Cardiac fibroblast (primary cell): ENCODE results near the gene SLIT3.

Experiments used
- DNase-seq, 2 donors: peaks; one replicate each; pipeline versions ENCODE4 v3.0.0 to v3.0.0-alpha.2; 2010; ENCODE audit warnings: low read depth in 2 of 2
- H3K4me3 ChIP-seq, 2 donors: replicated peaks in 1 of 2; 1 replicate in 1 of 2; 2 replicates in 1 of 2; pipeline ENCODE4 v1.5.1; 2011; ENCODE audit warnings: low read depth in 2 of 2, low read length in 2 of 2, mild to moderate bottlenecking in 2 of 2, moderate library complexity in 1 of 2
- TF ChIP-seq, protein P1 (sequence below): IDR thresholded peaks from one replicate; pipeline ENCODE4 v1.5.1; 2011; ENCODE audit warnings: low read depth, mild to moderate bottlenecking, low read length, inconsistent platforms

The SLIT3 gene

GRCh38 chr5:168899264-168899663, 401.7 kb downstream of the SLIT3 start:
- no peak overlapping the region for H3K4me3 ChIP-seq
- TF ChIP-seq, protein P1, sequence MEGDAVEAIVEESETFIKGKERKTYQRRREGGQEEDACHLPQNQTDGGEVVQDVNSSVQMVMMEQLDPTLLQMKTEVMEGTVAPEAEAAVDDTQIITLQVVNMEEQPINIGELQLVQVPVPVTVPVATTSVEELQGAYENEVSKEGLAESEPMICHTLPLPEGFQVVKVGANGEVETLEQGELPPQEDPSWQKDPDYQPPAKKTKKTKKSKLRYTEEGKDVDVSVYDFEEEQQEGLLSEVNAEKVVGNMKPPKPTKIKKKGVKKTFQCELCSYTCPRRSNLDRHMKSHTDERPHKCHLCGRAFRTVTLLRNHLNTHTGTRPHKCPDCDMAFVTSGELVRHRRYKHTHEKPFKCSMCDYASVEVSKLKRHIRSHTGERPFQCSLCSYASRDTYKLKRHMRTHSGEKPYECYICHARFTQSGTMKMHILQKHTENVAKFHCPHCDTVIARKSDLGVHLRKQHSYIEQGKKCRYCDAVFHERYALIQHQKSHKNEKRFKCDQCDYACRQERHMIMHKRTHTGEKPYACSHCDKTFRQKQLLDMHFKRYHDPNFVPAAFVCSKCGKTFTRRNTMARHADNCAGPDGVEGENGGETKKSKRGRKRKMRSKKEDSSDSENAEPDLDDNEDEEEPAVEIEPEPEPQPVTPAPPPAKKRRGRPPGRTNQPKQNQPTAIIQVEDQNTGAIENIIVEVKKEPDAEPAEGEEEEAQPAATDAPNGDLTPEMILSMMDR: no peak
- DNase-seq: no peak

DNA sequence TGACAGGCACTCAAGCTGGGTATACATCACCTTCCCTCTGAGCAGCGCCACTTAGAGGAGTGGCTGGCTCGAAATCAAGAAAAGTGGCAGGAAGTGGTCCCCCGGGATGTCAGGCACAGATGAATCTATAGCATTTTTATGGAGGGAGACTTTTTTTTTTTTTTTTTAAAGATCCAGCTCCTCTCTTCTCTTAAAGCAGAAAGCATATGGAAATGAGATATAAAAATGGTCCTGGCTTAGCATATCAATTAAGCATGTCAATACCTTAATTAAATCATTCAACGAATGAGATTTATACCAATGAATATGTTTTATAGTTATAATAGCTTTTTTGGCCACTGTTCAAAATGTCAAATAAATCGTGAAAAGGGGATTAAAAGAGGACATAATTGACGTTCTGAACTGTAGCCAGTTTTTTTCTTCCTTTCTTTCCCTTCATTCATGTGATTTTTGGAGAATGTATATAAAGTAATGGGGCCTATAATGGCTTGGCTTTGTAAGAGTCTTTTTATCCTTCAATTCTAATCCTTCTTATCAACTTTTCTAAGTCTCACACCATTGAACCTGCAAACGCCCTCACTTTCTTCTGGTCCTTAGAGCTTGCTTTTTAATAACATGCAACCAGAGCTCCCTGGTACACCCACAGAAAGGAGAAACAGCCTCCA, 402.6 kb downstream of the SLIT3 start:
- no peak for DNase-seq
- TF ChIP-seq, protein P1: no peak
- no peak overlapping the region for H3K4me3 ChIP-seq

- no peak for DNase-seq
- TF ChIP-seq, protein P1: no peak
- no peak overlapping the region for H3K4me3 ChIP-seq
Observed at GRCh38 chr5:168897387-168898122, 403.4 kb downstream of the SLIT3 start.

DNA sequence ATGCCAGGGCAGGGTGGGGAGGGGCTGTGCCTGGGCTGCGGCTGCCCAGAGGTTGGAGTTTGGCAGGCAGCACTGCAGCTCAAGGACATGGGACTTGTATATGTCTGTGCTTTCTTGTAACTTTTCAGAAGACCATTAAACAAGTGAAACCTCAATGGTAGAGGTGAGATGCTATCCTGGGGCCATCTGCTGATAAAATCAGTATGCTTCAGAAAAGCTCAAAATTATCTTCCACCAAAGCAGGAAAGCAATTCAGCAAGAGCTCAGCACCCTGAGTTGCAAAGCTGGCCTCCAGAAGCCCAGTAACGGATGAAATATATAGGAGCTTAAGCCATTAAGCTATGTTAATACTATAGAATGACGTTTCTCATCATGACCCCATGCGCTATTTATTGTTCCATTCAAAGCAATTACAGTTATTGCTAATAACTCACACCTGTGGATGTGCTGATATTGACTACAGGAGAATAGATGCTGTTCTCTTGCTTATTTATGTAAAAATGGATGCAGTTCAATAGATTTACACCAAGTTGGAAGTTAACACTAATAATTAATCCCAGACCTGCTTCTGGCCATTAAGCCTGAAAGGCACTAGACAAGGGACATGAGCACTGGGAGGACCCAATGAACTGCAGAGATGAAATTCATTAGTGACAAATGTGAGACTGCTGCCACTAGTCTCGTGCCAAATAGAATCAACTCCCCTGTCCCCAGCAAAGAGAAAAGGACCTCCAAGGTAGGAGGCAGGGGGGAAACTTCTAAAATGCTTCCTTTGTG, 405.5 kb downstream of the SLIT3 start:
- TF ChIP-seq, protein P1: no peak
- no peak for DNase-seq
- no peak overlapping the region for H3K4me3 ChIP-seq

DNA sequence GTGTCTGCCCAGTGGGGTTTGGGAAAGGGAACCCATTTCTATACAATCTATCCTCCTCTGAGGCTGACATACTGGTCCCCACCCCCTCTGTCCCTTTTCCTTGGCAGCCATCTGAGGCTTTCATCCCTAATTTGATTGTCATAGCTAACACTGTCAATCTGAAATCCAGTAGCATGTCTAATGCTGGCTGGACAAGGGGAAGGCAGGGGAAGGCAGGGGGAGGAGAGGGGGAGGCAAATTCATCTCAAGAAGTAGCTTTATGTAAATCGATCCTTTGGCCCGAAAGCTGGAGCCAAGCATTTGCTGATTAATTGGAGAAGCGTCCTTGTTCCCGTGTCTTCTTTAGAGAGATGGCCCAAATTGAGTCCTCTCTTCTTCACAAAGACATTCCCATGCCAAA, 407.7 kb downstream of the SLIT3 start:
- DNase-seq: no peak
- no peak overlapping the region for H3K4me3 ChIP-seq
- TF ChIP-seq, protein P1: no peak

GRCh38 chr5:168892618-168893186, 408.2 kb downstream of the SLIT3 start:
- no peak overlapping the region for H3K4me3 ChIP-seq
- TF ChIP-seq, protein P1: no peak
- DNase-seq: no peak
